Liver (tissue), 9 donors: ENCODE results near the gene MLLT6. TPM values are rescaled to one million over a fixed set of nuclear protein-coding genes. Genes with fewer than 3 reads are reported as not detected.

Experiments
- DNase-seq: peaks from one replicate; pipeline ENCODE4 v3.0.0-alpha.2; 2017; ENCODE audit warnings: low spot score
- H3K27ac ChIP-seq, 2 donors: one replicate each; pipeline ENCODE4 v1.7.0; 2013; ENCODE audit warnings: inconsistent platforms in 2 of 2, low read length in 2 of 2, control low read depth in 1 of 2, low read depth in 1 of 2, mild to moderate bottlenecking in 1 of 2
- H3K27me3 ChIP-seq, 4 donors: one replicate each; pipeline versions ENCODE4 v1.6.1 to v1.7.0; 2013; ENCODE audit warnings: low read length in 3 of 4, inconsistent platforms in 1 of 4, mild to moderate bottlenecking in 1 of 4, moderate library complexity in 1 of 4; ENCODE audit not compliant: control insufficient read depth in 4 of 4, insufficient read depth in 4 of 4
- H3K36me3 ChIP-seq, 4 donors: one replicate each; pipeline versions ENCODE4 v1.6.1 to v1.7.0; 2013; ENCODE audit warnings: low read length in 3 of 4, mild to moderate bottlenecking in 3 of 4, low read depth in 1 of 4, moderate library complexity in 1 of 4; ENCODE audit not compliant: control insufficient read depth in 4 of 4, insufficient read depth in 3 of 4
- H3K4me1 ChIP-seq, 4 donors: one replicate each; pipeline versions ENCODE4 v1.6.1 to v1.7.0; 2013; ENCODE audit warnings: low read length in 3 of 4, mild to moderate bottlenecking in 3 of 4, moderate library complexity in 1 of 4; ENCODE audit not compliant: control insufficient read depth in 4 of 4, insufficient read depth in 4 of 4
- H3K4me3 ChIP-seq, 3 donors: one replicate each; pipeline versions ENCODE4 v1.6.1 to v1.7.0; 2013; ENCODE audit warnings: low read length in 3 of 3, control low read depth in 1 of 3, low read depth in 1 of 3, mild to moderate bottlenecking in 1 of 3
- H3K9ac ChIP-seq, 2 donors: one replicate each; pipeline ENCODE4 v1.7.0; 2013; ENCODE audit warnings: low read length in 2 of 2, mild to moderate bottlenecking in 2 of 2, moderate library complexity in 2 of 2, control low read depth in 1 of 2, low read depth in 1 of 2
- H3K9me3 ChIP-seq, 4 donors: one replicate each; pipeline versions ENCODE4 v1.6.1 to v1.7.0; 2013; ENCODE audit warnings: low read length in 3 of 4; ENCODE audit not compliant: control insufficient read depth in 4 of 4
- EGR1 ChIP-seq, 2 donors: IDR thresholded peaks; 2 replicates each; pipeline ENCODE4 v1.6.1; 2016 to 2018; ENCODE audit warnings: antibody characterized with exemption in 2 of 2, low read depth in 2 of 2
- FOXA1 ChIP-seq: IDR thresholded peaks from 2 replicates; pipeline ENCODE4 v1.6.1; 2016; ENCODE audit warnings: antibody characterized with exemption
- FOXA2 ChIP-seq: IDR thresholded peaks from 2 replicates; pipeline ENCODE4 v1.6.1; 2016; ENCODE audit warnings: antibody characterized with exemption
- GABPA ChIP-seq, 2 donors: IDR thresholded peaks in 1 of 2; conservative IDR thresholded peaks in 1 of 2; 2 replicates each; pipeline ENCODE4 v1.6.1; 2016; ENCODE audit warnings: antibody characterized with exemption in 2 of 2, mild to moderate bottlenecking in 1 of 2, moderate library complexity in 1 of 2
- HNF4A ChIP-seq, 2 donors: conservative IDR thresholded peaks; 2 replicates each; pipeline ENCODE4 v1.6.1; 2016; ENCODE audit warnings: antibody characterized with exemption in 2 of 2, mild to moderate bottlenecking in 2 of 2
- HNF4G ChIP-seq: IDR thresholded peaks from 2 replicates; pipeline ENCODE4 v1.6.1; 2016; ENCODE audit warnings: antibody characterized with exemption
- JUND ChIP-seq, 2 donors: IDR thresholded peaks; 2 replicates each; pipeline ENCODE4 v1.6.1; 2016; ENCODE audit warnings: antibody characterized with exemption in 2 of 2
- NR2F2 ChIP-seq: IDR thresholded peaks from 2 replicates; pipeline ENCODE4 v1.6.1; 2016; ENCODE audit warnings: antibody characterized with exemption
- RAD21 ChIP-seq, 2 donors: IDR thresholded peaks; 2 replicates each; pipeline ENCODE4 v1.6.1; 2016; ENCODE audit warnings: antibody characterized with exemption in 2 of 2, mild to moderate bottlenecking in 2 of 2
- RXRA ChIP-seq, 2 donors: IDR thresholded peaks; 2 replicates each; pipeline ENCODE4 v1.6.1; 2017 to 2018; ENCODE audit warnings: antibody characterized with exemption in 2 of 2, mild to moderate bottlenecking in 1 of 2
- SP1 ChIP-seq: IDR thresholded peaks from 2 replicates; pipeline ENCODE4 v1.6.1; 2018; ENCODE audit warnings: antibody characterized with exemption, mild to moderate bottlenecking
- TAF1 ChIP-seq: conservative IDR thresholded peaks from 2 replicates; pipeline ENCODE4 v1.6.1; 2016; ENCODE audit warnings: antibody characterized with exemption, mild to moderate bottlenecking
- YY1 ChIP-seq: IDR thresholded peaks from 2 replicates; pipeline ENCODE4 v1.6.1; 2016; ENCODE audit warnings: antibody characterized with exemption, mild to moderate bottlenecking
- WGBS: extraction: QIAGEN DNeasy Blood & Tissue Kit; methylation state at CpG from one replicate; pipeline ENCODE4 v1.1.7; 2013; 5-methylcytosine and 5-hydroxymethylcytosine counted together
- polyA plus RNA-seq, 2 donors: library from polyadenylated mRNA; stranded (reverse) in 1 of 2; unstranded in 1 of 2; fragments of 200-250 nt in 1 of 2; fragments of >200 nt in 1 of 2; fragmentation: Nextera tagmentation in 1 of 2; extraction: Ambion mirVana in 1 of 2; gene quantifications; one replicate each; pipeline versions ENCODE4 v1.2.1 to v1.2.3, GENCODE V29; 2013 to 2015
- total RNA-seq, 2 donors: library from RNA; depleted of rRNA; stranded (reverse); fragments of >200 nt; gene quantifications; one replicate each; pipeline ENCODE4 v1.2.3, GENCODE V29; 2014
- TF ChIP-seq, protein P1 (sequence below): fragments of 150-350 bp; IDR thresholded peaks from 2 replicates; pipeline ENCODE4 v1.5.1; 2017; ENCODE audit warnings: improper control_type of control experiment, low read depth, low read length; ENCODE audit not compliant: missing input control
- TF ChIP-seq, protein P2 (sequence below): IDR thresholded peaks from 2 replicates; pipeline ENCODE4 v1.6.1; 2016; ENCODE audit warnings: antibody characterized with exemption
- TF ChIP-seq, protein P3 (sequence below): IDR thresholded peaks from 2 replicates; pipeline ENCODE4 v1.6.1; 2016; ENCODE audit warnings: antibody characterized with exemption
- TF ChIP-seq, protein P4 (sequence below): IDR thresholded peaks from 2 replicates; pipeline ENCODE4 v1.6.1; 2016; ENCODE audit warnings: antibody characterized with exemption, mild to moderate bottlenecking
- donor health status: healthy.
- donor health status: healthy.
- donor health status: healthy.
- donor health status: healthy.
- donor health status: healthy.

MLLT6 gene
- total and polyA plus RNA-seq, 4 donors: 3.3 to 22.8 (median 8.1) TPM

DNA sequence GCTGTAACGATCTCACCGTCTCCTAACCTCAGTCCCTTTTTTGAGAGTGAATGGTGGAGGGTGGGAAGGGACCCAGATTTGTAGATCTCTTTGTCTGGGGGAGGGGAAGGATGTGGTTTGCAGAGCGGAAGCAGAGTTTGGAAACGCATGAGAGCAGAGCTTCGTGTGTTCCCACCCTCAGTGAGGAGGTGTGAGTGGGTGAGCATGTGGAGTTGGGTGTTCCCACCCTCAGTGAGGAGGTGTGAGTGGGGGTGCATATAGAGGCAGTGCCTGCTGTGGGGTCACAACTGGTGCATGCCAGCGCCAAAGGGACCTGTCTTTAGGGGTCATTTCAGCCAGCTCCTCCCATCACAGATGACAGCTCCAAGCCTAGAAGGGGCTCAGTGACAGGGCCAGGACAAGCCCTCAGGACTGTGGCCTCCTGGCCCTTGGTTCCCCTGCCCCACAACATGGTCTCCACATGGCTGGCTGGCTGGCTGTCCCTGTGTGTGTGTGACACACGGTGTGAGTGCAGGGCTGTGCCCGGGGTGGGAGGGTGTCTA lies 23.3 kb downstream of the MLLT6 start:
- WGBS: 81% methylated on average over 8 of the region's 8 CpGs
- no peak for DNase-seq
- Histone ChIP-seq H3K27me3 (no peaks in the 10 kb centered on the region), H3K36me3 (peaks cover 0 to 4% (median 0%) of the 10 kb centered on the region in 4 donors), H3K9ac (no peak overlapping the region), H3K4me3 (no peak overlapping the region), H3K9me3 (no peaks in the 10 kb centered on the region), H3K27ac (peak overlapping the region; percentile 23 to 36), H3K4me1 (peaks cover 17 to 41% (median 29%) of the 10 kb centered on the region in 4 donors)
- TF ChIP-seq FOXA1: no peak
- TF ChIP-seq GABPA (IDR thresholded peaks at IDR 0.05 in 1 of 2, conservative IDR thresholded peaks at IDR 0.05 in 1 of 2): no peak
- no peak for TF ChIP-seq NR2F2
- TF ChIP-seq, protein P1, sequence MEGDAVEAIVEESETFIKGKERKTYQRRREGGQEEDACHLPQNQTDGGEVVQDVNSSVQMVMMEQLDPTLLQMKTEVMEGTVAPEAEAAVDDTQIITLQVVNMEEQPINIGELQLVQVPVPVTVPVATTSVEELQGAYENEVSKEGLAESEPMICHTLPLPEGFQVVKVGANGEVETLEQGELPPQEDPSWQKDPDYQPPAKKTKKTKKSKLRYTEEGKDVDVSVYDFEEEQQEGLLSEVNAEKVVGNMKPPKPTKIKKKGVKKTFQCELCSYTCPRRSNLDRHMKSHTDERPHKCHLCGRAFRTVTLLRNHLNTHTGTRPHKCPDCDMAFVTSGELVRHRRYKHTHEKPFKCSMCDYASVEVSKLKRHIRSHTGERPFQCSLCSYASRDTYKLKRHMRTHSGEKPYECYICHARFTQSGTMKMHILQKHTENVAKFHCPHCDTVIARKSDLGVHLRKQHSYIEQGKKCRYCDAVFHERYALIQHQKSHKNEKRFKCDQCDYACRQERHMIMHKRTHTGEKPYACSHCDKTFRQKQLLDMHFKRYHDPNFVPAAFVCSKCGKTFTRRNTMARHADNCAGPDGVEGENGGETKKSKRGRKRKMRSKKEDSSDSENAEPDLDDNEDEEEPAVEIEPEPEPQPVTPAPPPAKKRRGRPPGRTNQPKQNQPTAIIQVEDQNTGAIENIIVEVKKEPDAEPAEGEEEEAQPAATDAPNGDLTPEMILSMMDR: no peak
- TF ChIP-seq EGR1 (IDR thresholded peaks at IDR 0.05; ENCODE audit: low read depth in 2 of 2): no peak
- TF ChIP-seq TAF1: no peak
- TF ChIP-seq, protein P2, sequence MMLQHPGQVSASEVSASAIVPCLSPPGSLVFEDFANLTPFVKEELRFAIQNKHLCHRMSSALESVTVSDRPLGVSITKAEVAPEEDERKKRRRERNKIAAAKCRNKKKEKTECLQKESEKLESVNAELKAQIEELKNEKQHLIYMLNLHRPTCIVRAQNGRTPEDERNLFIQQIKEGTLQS: no peak

DNA sequence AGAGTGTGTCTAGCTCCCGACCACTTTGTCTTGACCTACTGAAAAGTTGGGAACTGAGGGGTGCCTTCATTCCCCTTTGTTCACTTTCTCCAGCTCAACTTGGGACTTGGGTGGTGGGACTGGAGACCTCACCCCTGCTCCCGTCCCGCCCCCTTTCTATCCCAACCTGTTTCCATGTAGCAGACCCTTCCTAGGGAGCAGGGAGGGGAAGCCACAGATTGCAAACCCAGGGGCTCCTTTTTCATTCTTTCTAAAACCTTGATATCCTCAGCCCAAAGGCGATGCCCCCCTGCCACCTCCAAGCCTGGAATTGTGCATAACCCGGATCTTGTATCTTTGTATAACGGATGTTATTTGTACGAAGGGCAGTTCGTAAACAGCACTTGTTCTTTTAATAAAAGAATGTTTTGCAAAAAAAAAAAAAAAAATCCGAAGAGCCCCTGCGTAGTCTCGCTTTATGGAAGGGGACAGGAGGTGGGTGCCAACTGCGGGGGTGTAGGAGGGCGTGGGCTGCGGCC lies 24.4 kb downstream of the MLLT6 start:
- H3K9ac ChIP-seq: peak overlapping the region; percentile 50 to 57
- no peaks in the 10 kb centered on the region for H3K27me3 ChIP-seq
- 28% methylated on average over 14 of the region's 14 CpGs for WGBS
- DNase-seq: no peak
- no peaks in the 10 kb centered on the region for H3K9me3 ChIP-seq
- H3K36me3 ChIP-seq: peaks cover 0 to 6% (median 1%) of the 10 kb centered on the region in 4 donors
- peak overlapping the region; percentile 52 to 56 for H3K27ac ChIP-seq
- TF ChIP-seq, protein P3, sequence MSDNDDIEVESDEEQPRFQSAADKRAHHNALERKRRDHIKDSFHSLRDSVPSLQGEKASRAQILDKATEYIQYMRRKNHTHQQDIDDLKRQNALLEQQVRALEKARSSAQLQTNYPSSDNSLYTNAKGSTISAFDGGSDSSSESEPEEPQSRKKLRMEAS: no peak
- TF ChIP-seq RXRA (IDR thresholded peaks at IDR 0.05) (no peak), HNF4G (no peak), YY1 (no peak), NR2F2 (no peak), RAD21 (IDR thresholded peaks at IDR 0.05) (no peak), FOXA2 (no peak), JUND (IDR thresholded peaks at IDR 0.05) (no peak), GABPA (IDR thresholded peaks at IDR 0.05 in 1 of 2, conservative IDR thresholded peaks at IDR 0.05 in 1 of 2) (no peak), FOXA1 (no peak), SP1 (no peak), HNF4A (conservative IDR thresholded peaks at IDR 0.05) (no peak), TAF1 (no peak)
- TF ChIP-seq, protein P1: no peak
- TF ChIP-seq, protein P4, sequence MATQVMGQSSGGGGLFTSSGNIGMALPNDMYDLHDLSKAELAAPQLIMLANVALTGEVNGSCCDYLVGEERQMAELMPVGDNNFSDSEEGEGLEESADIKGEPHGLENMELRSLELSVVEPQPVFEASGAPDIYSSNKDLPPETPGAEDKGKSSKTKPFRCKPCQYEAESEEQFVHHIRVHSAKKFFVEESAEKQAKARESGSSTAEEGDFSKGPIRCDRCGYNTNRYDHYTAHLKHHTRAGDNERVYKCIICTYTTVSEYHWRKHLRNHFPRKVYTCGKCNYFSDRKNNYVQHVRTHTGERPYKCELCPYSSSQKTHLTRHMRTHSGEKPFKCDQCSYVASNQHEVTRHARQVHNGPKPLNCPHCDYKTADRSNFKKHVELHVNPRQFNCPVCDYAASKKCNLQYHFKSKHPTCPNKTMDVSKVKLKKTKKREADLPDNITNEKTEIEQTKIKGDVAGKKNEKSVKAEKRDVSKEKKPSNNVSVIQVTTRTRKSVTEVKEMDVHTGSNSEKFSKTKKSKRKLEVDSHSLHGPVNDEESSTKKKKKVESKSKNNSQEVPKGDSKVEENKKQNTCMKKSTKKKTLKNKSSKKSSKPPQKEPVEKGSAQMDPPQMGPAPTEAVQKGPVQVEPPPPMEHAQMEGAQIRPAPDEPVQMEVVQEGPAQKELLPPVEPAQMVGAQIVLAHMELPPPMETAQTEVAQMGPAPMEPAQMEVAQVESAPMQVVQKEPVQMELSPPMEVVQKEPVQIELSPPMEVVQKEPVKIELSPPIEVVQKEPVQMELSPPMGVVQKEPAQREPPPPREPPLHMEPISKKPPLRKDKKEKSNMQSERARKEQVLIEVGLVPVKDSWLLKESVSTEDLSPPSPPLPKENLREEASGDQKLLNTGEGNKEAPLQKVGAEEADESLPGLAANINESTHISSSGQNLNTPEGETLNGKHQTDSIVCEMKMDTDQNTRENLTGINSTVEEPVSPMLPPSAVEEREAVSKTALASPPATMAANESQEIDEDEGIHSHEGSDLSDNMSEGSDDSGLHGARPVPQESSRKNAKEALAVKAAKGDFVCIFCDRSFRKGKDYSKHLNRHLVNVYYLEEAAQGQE: no peak
- TF ChIP-seq, protein P2: no peak
- H3K4me3 ChIP-seq: peak overlapping the region; percentile 57 to 95 (median 71)
- H3K4me1 ChIP-seq: peaks cover 17 to 44% (median 33%) of the 10 kb centered on the region in 4 donors
